HG02642 (cell line): ENCODE results near the gene CTDSP2.
A peak's percentile ranks its signal among the peaks of the same experiment; 100 is the strongest.
"Not testable (repeated sequence)": the region's sequence is repeated elsewhere in the genome, so short reads cannot be mapped to it uniquely, and the experiment has no call there.

Experiments used
- ATAC-seq: cut with Tn5 transposase; IDR thresholded peaks from one replicate; pipeline ENCODE4 v1.9.1; 2021; ENCODE audit warnings: mild to moderate bottlenecking; ENCODE audit not compliant: unreplicated experiment, poor library complexity

The CTDSP2 gene

GRCh38 chr12:57846577-57847319, at the start of gene CTDSP2:
Gene CTDSP2 (minus strand): TSS chr12:57846729. CDS start chr12:57846435, 294 bp downstream.
- ATAC-seq = peak; percentile 54

GRCh38 chr12:57896115-57896433, 49.5 kb upstream of the CTDSP2 start:
- no peak for ATAC-seq

GRCh38 chr12:57895389-57896114, 49.0 kb upstream of the CTDSP2 start:
- ATAC-seq = no peak

GRCh38 chr12:57894399-57895292, 48.1 kb upstream of the CTDSP2 start:
- ATAC-seq = no peak

- no peak for ATAC-seq
Measured at GRCh38 chr12:57893431-57894353, 47.2 kb upstream of the CTDSP2 start.

GRCh38 chr12:57892232-57892972, 45.9 kb upstream of the CTDSP2 start:
- ATAC-seq = no peak

GRCh38 chr12:57891542-57892228, 45.2 kb upstream of the CTDSP2 start:
- no peak for ATAC-seq

GRCh38 chr12:57890191-57891115, 43.9 kb upstream of the CTDSP2 start:
- ATAC-seq = no peak

- ATAC-seq = no peak
Measured at GRCh38 chr12:57889500-57889989, 43.0 kb upstream of the CTDSP2 start.

- no peak for ATAC-seq
Measured at GRCh38 chr12:57888409-57889157, 42.1 kb upstream of the CTDSP2 start.

GRCh38 chr12:57887631-57888408, 41.3 kb upstream of the CTDSP2 start:
- ATAC-seq = no peak

GRCh38 chr12:57886964-57887363, 40.4 kb upstream of the CTDSP2 start:
- ATAC-seq = not testable (repeated sequence)

GRCh38 chr12:57886542-57886941, 40.0 kb upstream of the CTDSP2 start:
- ATAC-seq = no peak

- ATAC-seq = no peak
Measured at GRCh38 chr12:57885207-57885606, 38.7 kb upstream of the CTDSP2 start.

GRCh38 chr12:57883700-57884099, 37.2 kb upstream of the CTDSP2 start:
- no peak for ATAC-seq

GRCh38 chr12:57883057-57883456, 36.5 kb upstream of the CTDSP2 start:
- ATAC-seq = no peak
